ENCODE data around the gene RCAN2. TPM values are rescaled to one million over a fixed set of nuclear protein-coding genes. Genes with fewer than 3 reads are reported as not detected.

The RCAN2 gene
- total RNA-seq, 2 experiments from 2014 or later = not detected

DNA sequence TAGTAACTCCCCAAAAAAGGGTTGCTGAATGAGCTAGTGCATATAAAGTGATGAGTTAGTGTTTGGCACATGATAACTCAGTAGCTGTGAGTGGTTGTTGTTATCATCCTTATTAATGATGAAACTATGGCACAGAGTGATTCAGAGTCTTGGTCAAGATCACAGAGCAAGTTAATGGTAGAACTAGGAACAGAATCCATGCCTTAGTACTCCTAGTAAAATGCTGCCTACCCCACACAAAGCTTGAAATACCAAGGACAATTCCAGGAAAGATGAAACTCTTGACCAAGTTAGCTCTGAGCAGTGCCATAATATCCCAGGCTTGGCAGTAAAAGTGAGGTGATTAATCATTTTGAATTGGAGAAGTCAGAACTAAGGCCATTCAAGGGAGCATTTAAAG lies 211.4 kb downstream of the RCAN2 start:
- BruUV-seq (replicated peaks) = no TSS peak
- CTCF ChIA-PET (ENCODE audit: unreplicated experiment) = no interaction called here
- Histone ChIP-seq H3K4me2 (ENCODE audit: low read length) (no peak overlapping the region), H2AFZ (ENCODE audit: low read length) (no peak overlapping the region), H3K9me3 (ENCODE audit: low read length) (no peaks in the 10 kb centered on the region), H3K36me3 (ENCODE audit: insufficient read depth, low read length) (no peaks in the 10 kb centered on the region), H4K20me1 (ENCODE audit: insufficient read depth, low read length) (no peaks in the 10 kb centered on the region), H3K4me3 (ENCODE audit: low read depth, low read length, poor library complexity, severe bottlenecking) (no peak overlapping the region), H3K27ac (ENCODE audit: low read depth, low read length, poor library complexity, severe bottlenecking) (no peak overlapping the region), H3K9me2 (ENCODE audit: insufficient read depth, low read length) (no peaks in the 10 kb centered on the region), H3K79me2 (ENCODE audit: insufficient read depth, low read depth, low read length) (no peaks in the 10 kb centered on the region), H3K4me1 (ENCODE audit: insufficient read depth, low read length, poor library complexity, severe bottlenecking) (no peaks in the 10 kb centered on the region)
- no peak for TF ChIP-seq EZH2phosphoT487 (IDR thresholded peaks at IDR 0.05; ENCODE audit: borderline replicate concordance, low read depth, low read length)
- TF ChIP-seq, protein P1, sequence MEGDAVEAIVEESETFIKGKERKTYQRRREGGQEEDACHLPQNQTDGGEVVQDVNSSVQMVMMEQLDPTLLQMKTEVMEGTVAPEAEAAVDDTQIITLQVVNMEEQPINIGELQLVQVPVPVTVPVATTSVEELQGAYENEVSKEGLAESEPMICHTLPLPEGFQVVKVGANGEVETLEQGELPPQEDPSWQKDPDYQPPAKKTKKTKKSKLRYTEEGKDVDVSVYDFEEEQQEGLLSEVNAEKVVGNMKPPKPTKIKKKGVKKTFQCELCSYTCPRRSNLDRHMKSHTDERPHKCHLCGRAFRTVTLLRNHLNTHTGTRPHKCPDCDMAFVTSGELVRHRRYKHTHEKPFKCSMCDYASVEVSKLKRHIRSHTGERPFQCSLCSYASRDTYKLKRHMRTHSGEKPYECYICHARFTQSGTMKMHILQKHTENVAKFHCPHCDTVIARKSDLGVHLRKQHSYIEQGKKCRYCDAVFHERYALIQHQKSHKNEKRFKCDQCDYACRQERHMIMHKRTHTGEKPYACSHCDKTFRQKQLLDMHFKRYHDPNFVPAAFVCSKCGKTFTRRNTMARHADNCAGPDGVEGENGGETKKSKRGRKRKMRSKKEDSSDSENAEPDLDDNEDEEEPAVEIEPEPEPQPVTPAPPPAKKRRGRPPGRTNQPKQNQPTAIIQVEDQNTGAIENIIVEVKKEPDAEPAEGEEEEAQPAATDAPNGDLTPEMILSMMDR (conservative IDR thresholded peaks at IDR 0.05; ENCODE audit: low read length) = no peak
- intact Hi-C loops (cut with micrococcal nuclease; ENCODE audit: unreplicated experiment) = no loop called here
- DNase-seq (ENCODE audit: low spot score) = no peak
- POLR2A ChIA-PET = interaction anchor here (0.7 to 1.3 kb wide), 2 partner anchors 34 to 50 kb away, joined by 3 to 4 read pairs; no protein-coding TSS in a partner anchor

DNA sequence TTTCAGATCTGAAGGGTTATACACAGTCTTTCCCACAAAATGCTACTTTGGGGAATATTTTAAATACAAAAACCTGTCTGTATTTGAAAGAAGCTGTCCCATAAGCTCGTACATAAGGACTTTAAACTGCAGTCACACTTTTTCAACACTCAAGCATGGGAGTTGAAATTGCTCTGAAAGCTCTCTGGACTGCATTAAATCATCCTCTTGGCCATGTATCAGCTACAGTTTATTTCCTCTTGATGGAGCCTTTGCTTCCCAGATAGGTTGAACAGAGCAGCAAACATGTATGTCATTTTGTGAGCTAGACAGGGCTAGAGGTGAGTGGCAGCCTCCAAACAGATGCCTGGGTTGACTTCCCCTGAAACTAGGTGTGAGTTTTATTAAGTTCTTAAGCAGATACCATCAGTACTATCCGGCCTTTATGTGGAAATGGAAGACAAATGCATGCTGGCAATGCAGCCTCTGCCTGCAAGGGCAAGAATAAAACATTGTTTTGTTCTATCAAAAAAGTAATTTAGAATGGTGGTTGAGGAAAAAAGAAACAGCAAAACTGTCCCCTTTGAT lies 214.6 kb downstream of the RCAN2 start:
- ChIA-PET POLR2A (interaction anchor here (1.3 kb wide), 1 partner anchor 13 kb away, joined by 3 read pairs; no protein-coding TSS in a partner anchor), CTCF (ENCODE audit: unreplicated experiment) (no interaction called here)
- TF ChIP-seq, protein P1 (conservative IDR thresholded peaks at IDR 0.05; ENCODE audit: low read length) = no peak
- no peak for TF ChIP-seq EZH2phosphoT487 (IDR thresholded peaks at IDR 0.05; ENCODE audit: borderline replicate concordance, low read depth, low read length)
- H4K20me1 ChIP-seq (ENCODE audit: insufficient read depth, low read length) = no peaks in the 10 kb centered on the region
- no peaks in the 10 kb centered on the region for H3K36me3 ChIP-seq (ENCODE audit: insufficient read depth, low read length)
- no peaks in the 10 kb centered on the region for H3K9me3 ChIP-seq (ENCODE audit: low read length)
- DNase-seq (ENCODE audit: low spot score) = no peak
- H3K9me2 ChIP-seq (ENCODE audit: insufficient read depth, low read length) = no peaks in the 10 kb centered on the region
- H3K79me2 ChIP-seq (ENCODE audit: insufficient read depth, low read depth, low read length) = no peaks in the 10 kb centered on the region
- no peak overlapping the region for H2AFZ ChIP-seq (ENCODE audit: low read length)
- intact Hi-C loops (cut with micrococcal nuclease; ENCODE audit: unreplicated experiment) = no loop called here
- no peak overlapping the region for H3K4me3 ChIP-seq (ENCODE audit: low read depth, low read length, poor library complexity, severe bottlenecking)
- H3K4me2 ChIP-seq (ENCODE audit: low read length) = no peak overlapping the region
- no TSS peak for BruUV-seq (replicated peaks)
- no peaks in the 10 kb centered on the region for H3K4me1 ChIP-seq (ENCODE audit: insufficient read depth, low read length, poor library complexity, severe bottlenecking)
- H3K27ac ChIP-seq (ENCODE audit: low read depth, low read length, poor library complexity, severe bottlenecking) = no peak overlapping the region

DNA sequence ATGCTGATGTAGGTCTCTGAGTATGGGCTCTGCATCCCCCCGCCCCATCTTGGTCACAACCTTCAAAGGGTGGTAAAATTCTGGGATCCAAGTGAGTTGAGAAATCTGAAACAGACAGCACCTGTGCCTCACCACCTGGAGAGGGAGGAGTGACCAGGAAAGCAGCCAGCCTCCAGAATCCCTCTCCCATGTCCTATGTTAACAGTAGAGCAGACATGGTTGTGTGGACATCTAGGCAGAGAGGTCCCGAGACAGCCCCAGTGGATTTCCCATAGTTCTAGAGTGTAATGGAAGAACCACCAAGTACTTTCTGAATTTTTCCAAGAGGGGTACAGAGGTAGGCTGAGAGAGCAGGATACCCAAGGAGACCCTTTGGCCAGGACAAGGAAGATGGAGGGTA lies 216.7 kb downstream of the RCAN2 start:
- DNase-seq (ENCODE audit: low spot score) = no peak
- H2AFZ ChIP-seq (ENCODE audit: low read length) = no peak overlapping the region
- H3K79me2 ChIP-seq (ENCODE audit: insufficient read depth, low read depth, low read length) = no peaks in the 10 kb centered on the region
- no peak overlapping the region for H3K4me2 ChIP-seq (ENCODE audit: low read length)
- TF ChIP-seq, protein P1 (conservative IDR thresholded peaks at IDR 0.05; ENCODE audit: low read length) = no peak
- TF ChIP-seq EZH2phosphoT487 (IDR thresholded peaks at IDR 0.05; ENCODE audit: borderline replicate concordance, low read depth, low read length) = no peak
- H3K9me3 ChIP-seq (ENCODE audit: low read length) = no peaks in the 10 kb centered on the region
- POLR2A ChIA-PET = no interaction called here
- H3K27ac ChIP-seq (ENCODE audit: low read depth, low read length, poor library complexity, severe bottlenecking) = no peak overlapping the region
- no peaks in the 10 kb centered on the region for H3K9me2 ChIP-seq (ENCODE audit: insufficient read depth, low read length)
- CTCF ChIA-PET (ENCODE audit: unreplicated experiment) = interaction anchor here (0.6 kb wide), 1 partner anchor 264 kb away, joined by 3 read pairs; no protein-coding TSS in a partner anchor
- no peak overlapping the region for H3K4me3 ChIP-seq (ENCODE audit: low read depth, low read length, poor library complexity, severe bottlenecking)
- no peaks in the 10 kb centered on the region for H3K36me3 ChIP-seq (ENCODE audit: insufficient read depth, low read length)
- H3K4me1 ChIP-seq (ENCODE audit: insufficient read depth, low read length, poor library complexity, severe bottlenecking) = no peaks in the 10 kb centered on the region
- no peaks in the 10 kb centered on the region for H4K20me1 ChIP-seq (ENCODE audit: insufficient read depth, low read length)
- BruUV-seq (replicated peaks) = no TSS peak
- intact Hi-C loops (cut with micrococcal nuclease; ENCODE audit: unreplicated experiment) = no loop called here

Data from OCI-LY7 (cell line).